Trophoblast cell (in vitro differentiated cells and primary cell): ENCODE measurements around the gene DGKH.

Experiments
- DNase-seq, 2 donors: peaks; one replicate each; pipeline ENCODE4 v3.0.0-alpha.2; 2016
- H2AFZ ChIP-seq: 2 replicates; pipeline ENCODE4 v1.6.1; 2013; ENCODE audit warnings: low read length, moderate library complexity, mild to moderate bottlenecking; ENCODE audit not compliant: insufficient read depth, poor library complexity
- H2AK5ac ChIP-seq: 2 replicates; pipeline ENCODE4 v1.6.1; 2013; ENCODE audit warnings: mild to moderate bottlenecking, low read length
- H2BK120ac ChIP-seq: 2 replicates; pipeline ENCODE4 v1.6.1; 2013; ENCODE audit warnings: low read length, mild to moderate bottlenecking, moderate library complexity; ENCODE audit not compliant: insufficient read depth, poor library complexity
- H2BK12ac ChIP-seq: 2 replicates; pipeline ENCODE4 v1.6.1; 2013; ENCODE audit warnings: mild to moderate bottlenecking, low read length, moderate library complexity
- H2BK5ac ChIP-seq: 2 replicates; pipeline ENCODE4 v1.6.1; 2013; ENCODE audit warnings: low read length, low read depth, moderate library complexity, mild to moderate bottlenecking; ENCODE audit not compliant: poor library complexity
- H3K14ac ChIP-seq: 2 replicates; pipeline ENCODE4 v1.6.1; 2013; ENCODE audit warnings: mild to moderate bottlenecking, low read length
- H3K18ac ChIP-seq: 2 replicates; pipeline ENCODE4 v1.6.1; 2013; ENCODE audit warnings: mild to moderate bottlenecking, low read length
- H3K23ac ChIP-seq: 2 replicates; pipeline ENCODE4 v1.6.1; 2013; ENCODE audit warnings: low read length
- H3K27ac ChIP-seq: 2 replicates; pipeline ENCODE4 v1.5.1; 2013; ENCODE audit warnings: low read depth, mild to moderate bottlenecking, inconsistent platforms, low read length, moderate library complexity
- H3K27me3 ChIP-seq: 2 replicates; pipeline ENCODE4 v1.6.1; 2013; ENCODE audit warnings: inconsistent platforms, mild to moderate bottlenecking, low read length, moderate library complexity; ENCODE audit not compliant: insufficient read depth
- H3K36me3 ChIP-seq, 2 experiments: 1 replicate in 1 of 2; 2 replicates in 1 of 2; pipeline ENCODE4 v1.6.1; 2013; ENCODE audit warnings: low read length in 2 of 2, mild to moderate bottlenecking in 2 of 2, moderate library complexity in 1 of 2; ENCODE audit not compliant: insufficient read depth in 2 of 2, control insufficient read depth in 1 of 2
- H3K4ac ChIP-seq: 2 replicates; pipeline ENCODE4 v1.6.1; 2013; ENCODE audit warnings: low read depth, mild to moderate bottlenecking, low read length, moderate library complexity
- H3K4me1 ChIP-seq, 2 experiments: 1 replicate in 1 of 2; 2 replicates in 1 of 2; pipeline ENCODE4 v1.6.1; 2013; ENCODE audit warnings: low read length in 2 of 2, mild to moderate bottlenecking in 2 of 2, moderate library complexity in 1 of 2; ENCODE audit not compliant: insufficient read depth in 2 of 2, control insufficient read depth in 1 of 2
- H3K4me2 ChIP-seq: 2 replicates; pipeline ENCODE4 v1.6.1; 2013; ENCODE audit warnings: inconsistent platforms, mild to moderate bottlenecking, low read length, moderate library complexity
- H3K4me3 ChIP-seq: 2 replicates; pipeline ENCODE4 v1.5.1; 2013; ENCODE audit warnings: mild to moderate bottlenecking, low read depth, low read length, inconsistent platforms
- H3K79me1 ChIP-seq: one replicate; pipeline ENCODE4 v1.6.1; 2013; ENCODE audit warnings: low read length
- H3K79me2 ChIP-seq: 2 replicates; pipeline ENCODE4 v1.6.1; 2013; ENCODE audit warnings: low read length, mild to moderate bottlenecking; ENCODE audit not compliant: control insufficient read depth, insufficient read depth, poor library complexity
- H3K9ac ChIP-seq: 2 replicates; pipeline ENCODE4 v1.6.1; 2013; ENCODE audit warnings: mild to moderate bottlenecking, low read length
- H3K9me3 ChIP-seq: 2 replicates; pipeline ENCODE4 v1.6.1; 2013; ENCODE audit warnings: low read depth, mild to moderate bottlenecking, control low read depth, inconsistent platforms, low read length; ENCODE audit not compliant: insufficient read depth
- H4K12ac ChIP-seq: 2 replicates; pipeline ENCODE4 v1.6.1; 2013; ENCODE audit warnings: low read depth, mild to moderate bottlenecking, low read length, moderate library complexity
- H4K8ac ChIP-seq: 2 replicates; pipeline ENCODE4 v1.6.1; 2013; ENCODE audit warnings: low read depth, mild to moderate bottlenecking, low read length, moderate library complexity
- H4K91ac ChIP-seq: one replicate; pipeline ENCODE4 v1.6.1; 2013; ENCODE audit warnings: low read depth, mild to moderate bottlenecking, low read length, moderate library complexity
- WGBS: extraction: QIAGEN DNeasy Blood & Tissue Kit; methylation state at CpG from one replicate; pipeline ENCODE4 v1.1.7; 2013; ENCODE audit warnings: missing lambda C conversion rate; ENCODE audit not compliant: insufficient read length, insufficient coverage; ENCODE audit errors: extremely low coverage; 5-methylcytosine and 5-hydroxymethylcytosine counted together

DGKH gene

DNA sequence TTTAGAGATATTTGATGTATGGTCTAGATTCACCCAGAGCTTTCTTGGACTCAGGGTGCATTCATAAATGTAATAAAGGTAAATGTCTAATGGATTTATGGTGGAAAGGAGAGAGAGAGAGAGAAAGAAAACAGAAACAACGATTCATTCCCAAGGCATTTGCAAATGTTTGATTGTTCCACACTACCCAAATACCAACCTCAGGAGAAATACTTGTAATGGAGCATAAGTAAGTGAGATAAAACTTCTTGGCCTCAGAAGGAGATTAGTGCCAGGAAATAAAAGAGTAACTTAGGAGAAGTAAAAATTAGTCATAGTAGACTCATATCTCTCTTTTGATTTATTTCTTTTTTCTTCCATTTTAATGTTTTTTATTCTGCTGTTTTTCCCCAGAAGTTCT is 40.6 kb upstream of the DGKH start:
- no peak for DNase-seq
- Histone ChIP-seq H3K4me2 (no peak overlapping the region), H4K12ac (no peak overlapping the region), H2BK12ac (no peak overlapping the region), H3K79me1 (no peaks in the 10 kb centered on the region), H2BK5ac (no peak overlapping the region), H4K8ac (no peak overlapping the region), H2AFZ (no peak overlapping the region), H3K27ac (no peak overlapping the region), H3K4me3 (no peak overlapping the region), H2BK120ac (no peak overlapping the region), H3K4me1 (peaks cover 0 to 5% of the 10 kb centered on the region in 2 experiments), H3K9me3 (peaks cover 1% of the 10 kb centered on the region), H3K14ac (no peak overlapping the region), H4K91ac (no peak overlapping the region), H3K4ac (no peak overlapping the region), H3K9ac (no peak overlapping the region), H3K79me2 (no peaks in the 10 kb centered on the region), H3K18ac (no peak overlapping the region), H3K23ac (no peak overlapping the region), H3K27me3 (no peaks in the 10 kb centered on the region), H2AK5ac (no peak overlapping the region), H3K36me3 (no peaks in the 10 kb centered on the region)
- WGBS: no CpG with 5 or more reads among the region's 1 CpG

- no CpG with 5 or more reads among the region's 4 CpGs for WGBS
- H3K4ac ChIP-seq: no peak overlapping the region
These were observed 39.4 kb upstream of the DGKH start for GRCh38 chr13:42009057-42009456.

GRCh38 chr13:42011601-42012350 is 36.7 kb upstream of the DGKH start:
- H3K18ac ChIP-seq: no peak overlapping the region
- WGBS: no CpG with 5 or more reads among the region's 16 CpGs
- H3K4me1 ChIP-seq: peaks cover 0 to 5% of the 10 kb centered on the region in 2 experiments
- no peak overlapping the region for H4K91ac ChIP-seq
- H2AFZ ChIP-seq: no peak overlapping the region
- H2BK5ac ChIP-seq: no peak overlapping the region
- H3K27me3 ChIP-seq: no peaks in the 10 kb centered on the region
- peak overlapping the region; percentile 18 for H3K4me2 ChIP-seq
- H4K8ac ChIP-seq: no peak overlapping the region
- H2BK12ac ChIP-seq: no peak overlapping the region
- DNase-seq: peak in 1 of 2 donors; percentile 17
- no peak overlapping the region for H2BK120ac ChIP-seq
- H4K12ac ChIP-seq: no peak overlapping the region
- no peak overlapping the region for H3K23ac ChIP-seq
- H3K36me3 ChIP-seq: no peaks in the 10 kb centered on the region
- H3K9me3 ChIP-seq: peaks cover 1% of the 10 kb centered on the region
- no peak overlapping the region for H3K27ac ChIP-seq
- no peak overlapping the region for H3K4ac ChIP-seq
- H3K79me1 ChIP-seq: no peaks in the 10 kb centered on the region
- no peak overlapping the region for H3K14ac ChIP-seq
- H3K79me2 ChIP-seq: no peaks in the 10 kb centered on the region
- no peak overlapping the region for H3K4me3 ChIP-seq
- H3K9ac ChIP-seq: no peak overlapping the region
- H2AK5ac ChIP-seq: no peak overlapping the region

More at GRCh38 chr13:42009057-42009456, 39.4 kb upstream of the DGKH start:
- no peak overlapping the region for H4K12ac ChIP-seq
- H3K9me3 ChIP-seq: peaks cover 1% of the 10 kb centered on the region
- no peak overlapping the region for H2BK12ac ChIP-seq
- no peak overlapping the region for H3K4me3 ChIP-seq
- no peaks in the 10 kb centered on the region for H3K79me2 ChIP-seq
- H3K9ac ChIP-seq: no peak overlapping the region
- H3K14ac ChIP-seq: no peak overlapping the region
- H4K8ac ChIP-seq: no peak overlapping the region
- no peak overlapping the region for H2AFZ ChIP-seq
- H3K27me3 ChIP-seq: no peaks in the 10 kb centered on the region
- H2BK5ac ChIP-seq: no peak overlapping the region
- no peak overlapping the region for H3K4me2 ChIP-seq
- H3K4me1 ChIP-seq: peaks cover 0 to 5% of the 10 kb centered on the region in 2 experiments
- DNase-seq: no peak
- H2BK120ac ChIP-seq: no peak overlapping the region
- no peaks in the 10 kb centered on the region for H3K36me3 ChIP-seq
- no peak overlapping the region for H2AK5ac ChIP-seq
- H4K91ac ChIP-seq: no peak overlapping the region
- H3K18ac ChIP-seq: no peak overlapping the region
- H3K79me1 ChIP-seq: no peaks in the 10 kb centered on the region
- no peak overlapping the region for H3K27ac ChIP-seq
- H3K23ac ChIP-seq: no peak overlapping the region

DNA sequence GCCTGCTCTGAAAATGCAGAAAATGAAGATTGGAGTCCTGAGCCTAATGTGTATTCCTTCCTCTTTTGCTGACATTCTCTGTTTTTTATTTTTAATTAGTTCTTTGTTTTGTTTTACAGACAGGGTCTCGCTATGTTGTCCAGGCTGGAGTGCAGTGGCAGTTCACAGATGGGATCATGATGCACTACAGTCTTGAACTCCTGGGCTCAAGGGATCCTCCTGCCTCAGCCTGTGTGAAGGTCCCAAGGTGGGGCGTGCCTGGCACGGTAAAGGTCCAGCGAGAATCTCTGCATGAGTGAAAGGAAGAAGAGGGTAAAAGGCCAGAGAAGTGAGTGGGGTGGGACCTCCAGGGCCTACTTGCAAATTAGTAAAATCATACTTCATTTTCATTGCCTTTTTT is 34.3 kb upstream of the DGKH start:
- Histone ChIP-seq H3K4me2 (no peak overlapping the region), H3K23ac (no peak overlapping the region), H3K36me3 (no peaks in the 10 kb centered on the region), H4K91ac (no peak overlapping the region), H4K12ac (no peak overlapping the region), H3K27me3 (no peaks in the 10 kb centered on the region), H3K27ac (no peak overlapping the region), H3K4me1 (peaks cover 0 to 5% of the 10 kb centered on the region in 2 experiments), H3K18ac (no peak overlapping the region), H3K14ac (no peak overlapping the region), H3K4ac (no peak overlapping the region), H4K8ac (no peak overlapping the region), H3K79me2 (no peaks in the 10 kb centered on the region), H2BK12ac (no peak overlapping the region), H3K4me3 (no peak overlapping the region), H2AFZ (no peak overlapping the region), H2AK5ac (no peak overlapping the region), H3K79me1 (no peaks in the 10 kb centered on the region), H2BK5ac (no peak overlapping the region), H3K9me3 (peaks cover 1% of the 10 kb centered on the region), H2BK120ac (no peak overlapping the region), H3K9ac (no peak overlapping the region)
- no peak for DNase-seq
- WGBS: no CpG with 5 or more reads among the region's 4 CpGs
